GM12801 (cell line): ENCODE measurements around the gene NUP210L.

Source experiments
- CTCF ChIP-seq: IDR thresholded peaks from one replicate; pipeline ENCODE4 v1.5.1; 2011; ENCODE audit warnings: control low read depth; ENCODE audit not compliant: insufficient read length; ENCODE audit errors: extremely low read depth

NUP210L gene

DNA sequence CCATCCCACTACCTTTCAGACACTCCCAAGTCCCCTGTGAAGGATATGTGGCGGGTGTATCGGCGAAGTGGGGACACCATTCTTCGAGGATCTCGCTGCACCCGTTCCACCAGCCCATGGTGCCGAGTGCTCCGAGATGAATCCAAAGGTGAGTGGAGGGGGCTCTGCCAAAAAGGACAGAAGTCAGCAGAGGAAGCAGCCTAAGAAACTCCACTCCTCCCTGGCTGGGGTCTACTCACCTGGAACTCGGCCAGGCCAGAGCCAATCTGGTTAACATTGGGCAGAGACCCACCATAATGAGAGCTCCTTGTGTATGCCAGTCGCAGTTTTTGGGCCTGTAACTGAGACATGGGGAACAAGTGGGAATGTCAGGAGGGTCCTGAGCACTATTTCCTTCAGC is 200.0 kb downstream of the NUP210L start:
- TF ChIP-seq CTCF: no peak

DNA sequence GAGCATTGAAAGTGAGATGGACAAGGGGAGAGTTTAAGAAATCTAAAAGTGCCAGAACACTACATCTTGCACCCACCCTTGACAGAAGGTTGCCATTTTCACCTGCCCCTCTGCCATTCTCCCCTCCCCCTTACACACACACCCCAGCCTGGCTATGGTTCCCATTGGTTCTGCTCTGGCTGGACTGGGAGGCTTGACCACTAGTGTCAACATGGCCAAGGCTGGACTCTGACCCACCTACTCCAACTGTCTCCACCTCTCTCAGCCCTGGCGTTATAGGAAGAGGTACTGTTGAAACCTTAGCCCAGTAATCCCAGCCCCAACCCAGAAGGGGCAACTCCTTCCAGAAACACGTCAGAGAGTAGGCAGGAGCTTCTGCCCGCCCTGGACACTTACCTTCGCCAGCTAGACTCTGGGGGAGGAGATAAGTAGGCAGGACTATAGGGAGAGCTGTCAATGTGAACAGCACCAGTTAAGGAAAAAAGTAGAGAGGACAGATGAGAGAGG is 201.0 kb downstream of the NUP210L start:
- TF ChIP-seq CTCF: no peak

DNA sequence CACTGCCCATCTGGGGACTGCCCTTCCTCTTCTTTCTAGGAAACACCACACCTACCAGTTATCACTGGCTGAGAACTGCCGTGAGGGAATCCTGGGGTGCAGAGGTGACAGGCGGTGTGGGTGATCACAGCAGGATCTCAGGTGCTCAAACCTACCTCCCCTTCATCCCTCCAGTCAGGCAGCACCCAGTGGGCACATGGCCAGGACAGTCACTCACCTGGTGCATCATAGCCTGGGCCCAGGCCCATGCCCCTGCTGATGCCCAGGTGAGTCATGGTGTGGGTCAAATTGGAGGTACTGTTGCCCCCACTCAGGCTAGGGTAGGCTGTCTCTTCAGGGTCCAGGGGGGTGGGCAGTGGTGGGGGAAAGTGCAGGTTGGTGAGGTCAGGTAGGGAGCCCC is 203.1 kb downstream of the NUP210L start:
- TF ChIP-seq CTCF: no peak

GRCh38 chr1:153951183-153951582 is 203.7 kb downstream of the NUP210L start:
- TF ChIP-seq CTCF: no peak

- no peak for TF ChIP-seq CTCF
These were observed 208.1 kb downstream of the NUP210L start, which contains the start of gene DENND4B for GRCh38 chr1:153946622-153947241. Gene DENND4B, minus strand, starts transcription at chr1:153946718. Its CDS starts 2,344 bp downstream, at chr1:153944374.

DNA sequence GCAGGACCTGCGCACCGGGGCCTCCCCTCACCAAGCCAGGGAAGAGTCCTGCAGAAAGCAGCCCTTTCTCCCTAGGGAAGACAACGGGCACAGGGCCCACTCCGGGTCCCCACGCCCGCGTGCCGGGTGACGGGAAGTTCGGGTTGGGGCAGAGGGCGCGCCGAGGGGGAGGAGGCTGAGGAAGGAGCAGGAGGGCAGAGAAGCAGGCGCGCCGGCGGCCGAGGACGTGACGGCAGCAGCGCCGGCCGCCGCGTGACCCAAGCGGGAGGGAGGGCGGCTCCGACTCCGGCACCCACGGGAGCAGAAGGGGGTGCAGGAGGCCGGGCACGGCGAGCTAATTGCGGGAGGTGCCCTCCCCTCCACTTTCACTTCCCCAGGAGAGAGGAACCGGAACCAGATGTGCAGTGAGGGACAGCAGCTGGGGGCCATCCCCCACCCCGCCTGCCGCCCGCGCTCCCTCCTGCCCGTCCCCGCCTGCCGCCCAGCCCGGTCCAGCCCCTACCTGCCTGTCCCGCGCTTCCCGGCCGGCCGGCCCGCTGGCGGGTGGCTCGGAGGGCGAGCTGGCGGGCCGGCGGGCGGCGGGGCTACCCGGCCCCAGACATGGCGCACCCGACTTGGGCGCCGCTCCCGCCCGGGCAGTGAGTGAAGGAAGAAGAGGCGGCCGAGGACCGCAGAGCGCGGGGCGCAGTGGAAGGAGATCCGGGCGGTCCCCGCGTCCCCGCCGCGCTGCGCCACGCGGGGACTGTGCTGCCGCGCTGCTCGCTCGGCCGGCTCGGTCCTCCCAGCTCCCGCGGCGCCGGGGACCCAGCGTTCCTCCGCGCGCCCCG is 208.9 kb downstream of the NUP210L start:
- TF ChIP-seq CTCF: no peak

- TF ChIP-seq CTCF: no peak
These were observed 209.6 kb downstream of the NUP210L start for GRCh38 chr1:153945131-153945794.
